ENCODE data around the gene TSPAN4.

- TF ChIP-seq, protein P1, sequence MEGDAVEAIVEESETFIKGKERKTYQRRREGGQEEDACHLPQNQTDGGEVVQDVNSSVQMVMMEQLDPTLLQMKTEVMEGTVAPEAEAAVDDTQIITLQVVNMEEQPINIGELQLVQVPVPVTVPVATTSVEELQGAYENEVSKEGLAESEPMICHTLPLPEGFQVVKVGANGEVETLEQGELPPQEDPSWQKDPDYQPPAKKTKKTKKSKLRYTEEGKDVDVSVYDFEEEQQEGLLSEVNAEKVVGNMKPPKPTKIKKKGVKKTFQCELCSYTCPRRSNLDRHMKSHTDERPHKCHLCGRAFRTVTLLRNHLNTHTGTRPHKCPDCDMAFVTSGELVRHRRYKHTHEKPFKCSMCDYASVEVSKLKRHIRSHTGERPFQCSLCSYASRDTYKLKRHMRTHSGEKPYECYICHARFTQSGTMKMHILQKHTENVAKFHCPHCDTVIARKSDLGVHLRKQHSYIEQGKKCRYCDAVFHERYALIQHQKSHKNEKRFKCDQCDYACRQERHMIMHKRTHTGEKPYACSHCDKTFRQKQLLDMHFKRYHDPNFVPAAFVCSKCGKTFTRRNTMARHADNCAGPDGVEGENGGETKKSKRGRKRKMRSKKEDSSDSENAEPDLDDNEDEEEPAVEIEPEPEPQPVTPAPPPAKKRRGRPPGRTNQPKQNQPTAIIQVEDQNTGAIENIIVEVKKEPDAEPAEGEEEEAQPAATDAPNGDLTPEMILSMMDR (IDR thresholded peaks at IDR 0.05): no peak
- TF ChIP-seq EP300 (IDR thresholded peaks at IDR 0.05): no peak
- TF ChIP-seq POLR2A (IDR thresholded peaks at IDR 0.05): no peak
Observed at GRCh38 chr11:829176-829846, 13.3 kb upstream of the TSPAN4 start.

Measured in tibial nerve (tissue), 4 donors.